A549 treated with AZD2906 at 1 μM for 4 hours (cell line): Measurements from ENCODE around the gene DCK. TPM values are rescaled to one million over a fixed set of nuclear protein-coding genes. Genes with fewer than 3 reads are reported as not detected.

Source experiments
- total RNA-seq: library from RNA; stranded (reverse); fragments of 200-300 nt; extraction: Qiagen RNA extraction; gene quantifications from 5 replicates; pipeline ENCODE4 v1.2.3, GENCODE V29; 2022

The DCK gene
- 15.5 to 21.0 TPM (median 17.6 TPM) in 5 replicates for total RNA-seq

GRCh38 chr4:70993181-70994068 lies at the start of gene DCK:
TSS of gene DCK (plus strand) at chr4:70993649. CDS start at chr4:70993836, 187 bp downstream.

Other genes with a start within 250 kb of the DCK start
- gene GRSF1, start 153.8 kb upstream of the DCK start, total RNA-seq, result 71.3 to 85.1 TPM (median 75.2 TPM) in 5 replicates
- gene MOB1B, start 91.3 kb upstream of the DCK start, total RNA-seq, result 4.3 to 7.0 TPM (median 5.4 TPM) in 5 replicates